NT2/D1 (cell line): ENCODE measurements around the gene VCL.

Experiments used
- SUZ12 ChIP-seq: IDR thresholded peaks from 2 replicates; pipeline ENCODE4 v1.6.1; 2011; ENCODE audit not compliant: insufficient read length, insufficient read depth; ENCODE audit errors: extremely low read depth
- YY1 ChIP-seq: IDR thresholded peaks from 2 replicates; pipeline ENCODE4 v1.6.1; 2011; ENCODE audit not compliant: insufficient read length, insufficient read depth
- ZNF274 ChIP-seq: IDR thresholded peaks from 2 replicates; pipeline ENCODE4 v1.6.1; 2011; ENCODE audit warnings: mild to moderate bottlenecking, low read depth, low read length

DNA sequence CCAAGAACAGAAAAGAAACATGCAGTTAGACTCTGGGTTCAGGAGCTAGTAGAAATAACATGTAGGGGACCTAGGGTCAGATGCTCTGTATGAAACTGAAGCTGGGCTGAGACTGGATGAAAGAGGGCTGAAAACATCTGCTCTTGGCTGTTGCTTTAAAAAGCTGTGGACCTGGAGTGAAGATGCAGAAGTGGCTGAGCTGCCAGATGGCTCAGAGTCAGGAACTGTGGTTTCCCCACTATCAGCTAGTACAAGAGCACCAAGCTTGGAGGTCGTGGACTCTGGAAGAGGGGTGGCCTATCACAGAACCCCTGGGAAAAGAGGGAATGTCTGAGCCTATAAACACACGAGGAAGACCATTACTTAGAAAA, 159.0 kb downstream of the VCL start:
- TF ChIP-seq ZNF274 (no peak), SUZ12 (no peak), YY1 (no peak)
